Skin of body (tissue), 2 donors: ENCODE data around the gene TRPV3. TPM values are rescaled to one million over a fixed set of nuclear protein-coding genes. Genes with fewer than 3 reads are reported as not detected.
"Not testable (repeated sequence)": the region's sequence is repeated elsewhere in the genome, so short reads cannot be mapped to it uniquely, and the experiment has no call there.

Source experiments
- DNase-seq: peaks from one replicate; lab custom pipeline; 2025; lab: John Stamatoyannopoulos, UW
- total RNA-seq: library from RNA; depleted of rRNA; stranded (reverse); fragments of >200 nt; gene quantifications from one replicate; pipeline ENCODE4 v1.2.3, GENCODE V29; 2014

TRPV3 gene
- total RNA-seq, 1 donor from 2014 or later: 13.5 TPM

GRCh38 chr17:3574231-3574630 is 16.6 kb upstream of the TRPV3 start:
- DNase-seq: no peak

- no peak for DNase-seq
Observed at GRCh38 chr17:3573246-3574100, 15.9 kb upstream of the TRPV3 start.

- DNase-seq: no peak
Observed at GRCh38 chr17:3572231-3572630, 14.6 kb upstream of the TRPV3 start.

- DNase-seq: no peak
Observed at GRCh38 chr17:3571043-3571900, 13.7 kb upstream of the TRPV3 start.

GRCh38 chr17:3569534-3570137 is 12.0 kb upstream of the TRPV3 start:
- no peak for DNase-seq

- no peak for DNase-seq
Observed at GRCh38 chr17:3566551-3566950, 8.9 kb upstream of the TRPV3 start.

GRCh38 chr17:3565143-3565542 is 7.5 kb upstream of the TRPV3 start:
- no peak for DNase-seq

GRCh38 chr17:3564241-3564640 is 6.6 kb upstream of the TRPV3 start:
- not testable (repeated sequence) for DNase-seq

- no peak for DNase-seq
Observed at GRCh38 chr17:3559270-3559645, 1.6 kb upstream of the TRPV3 start.

- DNase-seq: no peak
Observed at GRCh38 chr17:3558603-3559269, 1.1 kb upstream of the TRPV3 start.

- DNase-seq: no peak
Observed at GRCh38 chr17:3556916-3557767, 470 bp downstream of the TRPV3 start.

GRCh38 chr17:3556239-3556915 is 1.2 kb downstream of the TRPV3 start:
- no peak for DNase-seq

- DNase-seq: no peak
Observed at GRCh38 chr17:3555189-3555796, 2.3 kb downstream of the TRPV3 start.

- no peak for DNase-seq
Observed at GRCh38 chr17:3554440-3554839, 3.2 kb downstream of the TRPV3 start.

- DNase-seq: no peak
Observed at GRCh38 chr17:3553419-3554401, 3.9 kb downstream of the TRPV3 start.

- DNase-seq: no peak
Observed at GRCh38 chr17:3552916-3553315, 4.7 kb downstream of the TRPV3 start.

GRCh38 chr17:3551189-3551588 is 6.4 kb downstream of the TRPV3 start:
- DNase-seq: no peak

GRCh38 chr17:3549610-3550162 is 7.9 kb downstream of the TRPV3 start:
- no peak for DNase-seq
